Measurements from ENCODE around the gene EPB42. TPM values are rescaled to one million over a fixed set of nuclear protein-coding genes. Genes with fewer than 3 reads are reported as not detected.

Gene EPB42
- polyA plus RNA-seq, 1 donor (not counting 4 experiments of a cell fraction or from before 2014, with no cell fraction given): not detected

DNA sequence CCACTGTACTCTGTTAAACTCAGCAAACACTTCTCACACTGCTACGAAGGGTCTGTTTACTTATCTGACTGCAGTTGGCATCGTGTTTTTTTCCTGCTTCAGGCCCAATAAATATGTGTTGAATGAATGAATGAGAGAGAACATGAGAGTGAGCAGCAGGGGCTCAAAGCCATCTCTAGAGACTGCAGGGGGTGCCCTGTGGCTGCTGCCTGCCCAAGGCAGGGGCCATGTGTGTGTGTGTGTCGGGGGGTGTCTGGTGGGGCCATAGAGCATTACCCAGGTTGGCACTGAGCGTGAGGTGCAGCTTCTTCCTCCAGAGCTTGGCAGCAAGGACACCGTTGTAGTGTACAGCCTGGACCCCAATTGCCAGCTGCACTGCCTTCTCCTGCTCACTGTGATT lies 14.8 kb downstream of the EPB42 start:
- FAIRE-seq: no peak
- peaks cover 23% of the 10 kb centered on the region for H3K27me3 ChIP-seq (ENCODE audit: control insufficient read depth, extremely low read depth, insufficient read depth, low read length)
- no peak overlapping the region for H3K27ac ChIP-seq (ENCODE audit: control insufficient read depth, insufficient read depth, low read length)

DNA sequence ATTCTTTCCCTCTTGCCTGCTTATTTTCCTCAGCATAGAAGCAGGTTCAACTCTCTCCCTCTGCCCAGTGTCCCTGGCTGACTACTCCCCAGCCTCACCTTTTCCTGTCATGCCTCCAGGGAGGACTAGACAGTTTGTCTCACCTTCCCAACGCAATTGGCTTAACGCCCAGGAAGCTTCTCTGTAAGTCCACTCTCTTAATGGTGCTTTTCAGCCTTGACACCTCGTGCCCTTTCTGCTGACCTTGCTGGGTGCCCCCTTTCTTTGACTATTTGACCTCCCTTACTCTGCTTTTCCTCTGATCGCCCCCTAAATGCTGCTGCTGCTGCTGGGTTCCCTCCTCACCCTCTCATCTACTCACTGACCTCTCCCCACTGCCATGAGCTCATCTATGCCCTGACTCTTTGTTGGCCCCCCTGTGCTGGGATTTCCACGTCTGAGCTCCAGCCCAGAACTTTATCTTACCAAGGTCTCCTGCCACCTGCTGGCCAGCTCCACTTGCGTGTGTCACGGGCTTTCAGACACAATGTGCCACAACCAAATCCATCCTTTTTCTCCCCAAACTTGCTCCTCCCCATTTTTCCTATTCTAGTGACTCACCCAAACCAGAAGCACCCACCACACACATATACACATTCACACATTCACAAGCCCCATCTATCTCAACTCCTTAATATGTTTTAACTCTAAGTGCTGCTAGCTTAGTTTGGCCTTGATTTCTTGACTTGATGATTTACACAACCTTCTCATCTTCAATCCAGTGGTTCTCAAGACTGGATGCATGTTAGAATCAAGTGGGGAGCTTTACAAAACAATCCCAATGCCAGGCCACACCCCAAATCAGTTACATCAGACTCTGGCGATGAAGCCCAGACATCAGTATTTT lies 16.6 kb downstream of the EPB42 start:
- DNase-seq (ENCODE audit: low read depth, low spot score) (no peak), FAIRE-seq (peak; percentile 72)
- no peak for TF ChIP-seq EZH2 (IDR thresholded peaks at IDR 0.05; ENCODE audit: low read length)
- TF ChIP-seq, protein P1, sequence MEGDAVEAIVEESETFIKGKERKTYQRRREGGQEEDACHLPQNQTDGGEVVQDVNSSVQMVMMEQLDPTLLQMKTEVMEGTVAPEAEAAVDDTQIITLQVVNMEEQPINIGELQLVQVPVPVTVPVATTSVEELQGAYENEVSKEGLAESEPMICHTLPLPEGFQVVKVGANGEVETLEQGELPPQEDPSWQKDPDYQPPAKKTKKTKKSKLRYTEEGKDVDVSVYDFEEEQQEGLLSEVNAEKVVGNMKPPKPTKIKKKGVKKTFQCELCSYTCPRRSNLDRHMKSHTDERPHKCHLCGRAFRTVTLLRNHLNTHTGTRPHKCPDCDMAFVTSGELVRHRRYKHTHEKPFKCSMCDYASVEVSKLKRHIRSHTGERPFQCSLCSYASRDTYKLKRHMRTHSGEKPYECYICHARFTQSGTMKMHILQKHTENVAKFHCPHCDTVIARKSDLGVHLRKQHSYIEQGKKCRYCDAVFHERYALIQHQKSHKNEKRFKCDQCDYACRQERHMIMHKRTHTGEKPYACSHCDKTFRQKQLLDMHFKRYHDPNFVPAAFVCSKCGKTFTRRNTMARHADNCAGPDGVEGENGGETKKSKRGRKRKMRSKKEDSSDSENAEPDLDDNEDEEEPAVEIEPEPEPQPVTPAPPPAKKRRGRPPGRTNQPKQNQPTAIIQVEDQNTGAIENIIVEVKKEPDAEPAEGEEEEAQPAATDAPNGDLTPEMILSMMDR (optimal IDR thresholded peaks at IDR 0.05 in 1 of 3, IDR thresholded peaks at IDR 0.05 in 1 of 3, conservative IDR thresholded peaks at IDR 0.05 in 1 of 3; ENCODE audit: extremely low read depth in 1 of 3, insufficient read depth in 2 of 3, low read length in 3 of 3): peak; percentile 74 to 80 (median 79)
- Histone ChIP-seq H3K9ac (ENCODE audit: control insufficient read depth, extremely low read depth, insufficient read depth, low read length) (no peak overlapping the region), H3K79me2 (ENCODE audit: control insufficient read depth, insufficient read depth, low read length) (no peaks in the 10 kb centered on the region), H3K27ac (ENCODE audit: control insufficient read depth, insufficient read depth, low read length) (no peak overlapping the region), H3K4me2 (ENCODE audit: control insufficient read depth, extremely low read depth, insufficient read depth, low read depth, low read length) (no peak overlapping the region), H3K27me3 (ENCODE audit: control insufficient read depth, extremely low read depth, insufficient read depth, low read length) (peaks cover 16% of the 10 kb centered on the region), H3K4me3 (ENCODE audit: control insufficient read depth in 2 of 3, extremely low read depth in 1 of 3, insufficient read depth in 2 of 3, low read depth in 1 of 3, low read length in 3 of 3) (no peak overlapping the region), H2AFZ (ENCODE audit: control insufficient read depth, low read length) (no peak overlapping the region), H3K9me1 (ENCODE audit: control insufficient read depth, extremely low read depth, insufficient read depth, low read length) (no peaks in the 10 kb centered on the region), H3K36me3 (ENCODE audit: control insufficient read depth in 2 of 2, extremely low read depth in 1 of 2, insufficient read depth in 2 of 2, low read length in 2 of 2) (no peaks in the 10 kb centered on the region), H3K4me1 (ENCODE audit: control insufficient read depth, extremely low read depth, insufficient read depth, low read length) (no peaks in the 10 kb centered on the region), H3K9me3 (ENCODE audit: control insufficient read depth, low read depth, low read length) (no peaks in the 10 kb centered on the region), H4K20me1 (ENCODE audit: control insufficient read depth, extremely low read depth, insufficient read depth, low read length) (no peaks in the 10 kb centered on the region)
- dilution Hi-C loops (cut with MboI; ENCODE audit: extremely low pct_ligation_motif_present, low sequenced_read_pairs): no loop called here

More for the DNA sequence above, 14.8 kb downstream of the EPB42 start:
- no peak for DNase-seq (ENCODE audit: low read depth, low spot score)
- no peaks in the 10 kb centered on the region for H4K20me1 ChIP-seq (ENCODE audit: control insufficient read depth, extremely low read depth, insufficient read depth, low read length)
- no peak overlapping the region for H3K4me3 ChIP-seq (ENCODE audit: control insufficient read depth in 2 of 3, extremely low read depth in 1 of 3, insufficient read depth in 2 of 3, low read depth in 1 of 3, low read length in 3 of 3)
- no peak overlapping the region for H2AFZ ChIP-seq (ENCODE audit: control insufficient read depth, low read length)
- dilution Hi-C loops (cut with MboI; ENCODE audit: extremely low pct_ligation_motif_present, low sequenced_read_pairs): no loop called here
- TF ChIP-seq, protein P1 (optimal IDR thresholded peaks at IDR 0.05 in 1 of 3, IDR thresholded peaks at IDR 0.05 in 1 of 3, conservative IDR thresholded peaks at IDR 0.05 in 1 of 3; ENCODE audit: extremely low read depth in 1 of 3, insufficient read depth in 2 of 3, low read length in 3 of 3): no peak
- no peak for TF ChIP-seq EZH2 (IDR thresholded peaks at IDR 0.05; ENCODE audit: low read length)
- H3K9me1 ChIP-seq (ENCODE audit: control insufficient read depth, extremely low read depth, insufficient read depth, low read length): no peaks in the 10 kb centered on the region
- no peaks in the 10 kb centered on the region for H3K36me3 ChIP-seq (ENCODE audit: control insufficient read depth in 2 of 2, extremely low read depth in 1 of 2, insufficient read depth in 2 of 2, low read length in 2 of 2)
- no peaks in the 10 kb centered on the region for H3K9me3 ChIP-seq (ENCODE audit: control insufficient read depth, low read depth, low read length)
- no peak overlapping the region for H3K9ac ChIP-seq (ENCODE audit: control insufficient read depth, extremely low read depth, insufficient read depth, low read length)
- no peaks in the 10 kb centered on the region for H3K4me1 ChIP-seq (ENCODE audit: control insufficient read depth, extremely low read depth, insufficient read depth, low read length)
- H3K4me2 ChIP-seq (ENCODE audit: control insufficient read depth, extremely low read depth, insufficient read depth, low read depth, low read length): no peak overlapping the region
- H3K79me2 ChIP-seq (ENCODE audit: control insufficient read depth, insufficient read depth, low read length): no peaks in the 10 kb centered on the region
